Ovary (tissue), 9 donors: ENCODE measurements around the gene COG6. TPM values are rescaled to one million over a fixed set of nuclear protein-coding genes. Genes with fewer than 3 reads are reported as not detected.

Source experiments
- DNase-seq, 5 donors: peaks; one replicate each; pipeline ENCODE4 v3.0.0-alpha.2; 2019 to 2020
- H3K27ac ChIP-seq, 2 donors: fragments of 200-600 bp; one replicate each; pipeline versions ENCODE4 v1.5.1 to v1.8.0; 2019 to 2022
- H3K27me3 ChIP-seq: fragments of 200-600 bp; one replicate; pipeline ENCODE4 v1.8.0; 2022
- H3K36me3 ChIP-seq: fragments of 200-600 bp; sonication (generic); one replicate; pipeline ENCODE4 v1.5.1; 2019
- H3K4me1 ChIP-seq: one replicate; pipeline ENCODE4 v1.8.1; 2013; ENCODE audit warnings: mild to moderate bottlenecking, moderate library complexity; ENCODE audit not compliant: insufficient read depth
- H3K4me3 ChIP-seq: fragments of 200-600 bp; sonication (generic); one replicate; pipeline ENCODE4 v1.5.1; 2017
- H3K9me3 ChIP-seq, 2 donors: fragments of 200-600 bp in 1 of 2; sonication (generic) in 1 of 2; one replicate each; pipeline versions ENCODE4 v1.5.1 to v1.8.1; 2013 to 2019; ENCODE audit warnings: mild to moderate bottlenecking in 1 of 2, moderate library complexity in 1 of 2
- CTCF ChIP-seq, 3 donors: fragments of 450-650 bp in 2 of 3; fragments of 200-600 bp in 1 of 3; IDR thresholded peaks; one replicate each; pipeline versions ENCODE4 v1.5.1 to v1.8.0; 2016 to 2022; ENCODE audit warnings: antibody characterized with exemption in 3 of 3, mild to moderate bottlenecking in 1 of 3
- EP300 ChIP-seq: sonication (generic); formaldehyde crosslinking; IDR thresholded peaks from one replicate; pipeline ENCODE4 v1.6.1; 2017; ENCODE audit warnings: antibody characterized with exemption
- POLR2A ChIP-seq: fragments of 450-650 bp; IDR thresholded peaks from one replicate; pipeline ENCODE4 v1.6.1; 2017; ENCODE audit warnings: antibody characterized with exemption, mild to moderate bottlenecking, moderate library complexity
- WGBS, 3 donors: extraction: QIAGEN DNeasy Blood & Tissue Kit in 1 of 3; methylation state at CpG; one replicate each; pipeline versions ENCODE4 v1.1.5 to v1.1.7; 2013 to 2017; 5-methylcytosine and 5-hydroxymethylcytosine counted together
- intact Hi-C, 4 donors: fragments of 100-400 bp; cut with DNase I; formaldehyde crosslinking; loops; one replicate each; pipeline versions ENCODE4 v1.11.0 to v1.15.1; 2022 to 2023
- polyA plus RNA-seq, 2 donors: library from polyadenylated mRNA; stranded (reverse); fragments of 200-250 nt in 1 of 2; fragments of 350-450 nt in 1 of 2; fragmentation: Illumina TruSeq in 1 of 2; extraction: RNeasy Lipid Tissue Mini Kit (QIAGEN cat#74804) in 1 of 2; gene quantifications; one replicate each; pipeline ENCODE4 v1.2.3, GENCODE V29; 2013 to 2014
- total RNA-seq, 7 donors: library from RNA; depleted of rRNA in 2 of 7; stranded (reverse); fragments of >200 nt in 2 of 7; fragmentation: NEBNext Ultra II Directional in 3 of 7; extraction: Animal tissue kit (Norgen Biotek cat#: 25700) in 3 of 7; gene quantifications; one replicate each; pipeline versions ENCODE4 v1.1.0 to v1.2.4, GENCODE V29; 2016 to 2023
- donor health status: DM: no; HTN: no; CAD: no; lungs with moderate emphysema.
- donor health status: DM: no; HTN: no; CAD: no.
- donor health status: Bipolar disorder and iron deficiency.
- donor health status: DM: yes; HTN: yes; CAD: no.
- donor health status: DM: no; HTN: no; CAD: no.
- donor health status: DM: yes; HTN: yes; CAD: no.

COG6 gene
- total and polyA plus RNA-seq, 9 donors, result 10.8 to 45.5 (median 32.6) TPM

DNA sequence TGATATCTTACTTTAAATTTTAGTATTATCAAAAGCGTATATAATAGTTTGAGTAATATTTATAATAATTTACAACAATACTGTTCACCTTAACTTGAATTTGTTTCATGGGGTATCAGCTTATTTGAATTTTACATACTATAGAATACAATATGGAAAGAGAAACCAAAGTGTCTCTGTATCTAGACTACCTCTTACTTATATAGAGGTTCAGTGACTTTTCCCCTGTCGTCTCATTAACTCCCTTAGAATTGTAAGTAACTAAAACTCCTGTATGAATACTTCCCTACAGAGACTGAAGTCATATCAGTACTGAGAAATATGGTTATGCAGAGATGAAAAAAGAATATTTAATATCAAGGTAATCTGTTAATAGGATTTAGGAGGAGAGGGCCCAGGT lies 26.8 kb downstream of the COG6 start:
- no peak for DNase-seq
- intact Hi-C loops, result loop anchor here (5.0 to 10.0 kb wide), 3 partner anchors 1002 to 1092 kb away; partner anchors contain the start of gene MRPS31 (in 1 of the 4)
- Histone ChIP-seq H3K4me3 (no peak overlapping the region), H3K9me3 (no peaks in the 10 kb centered on the region), H3K4me1 (no peaks in the 10 kb centered on the region), H3K27ac (no peak overlapping the region), H3K27me3 (no peaks in the 10 kb centered on the region), H3K36me3 (no peaks in the 10 kb centered on the region)
- 72 to 94% (median 91%) methylated on average over 2 of the region's 2 CpGs for WGBS, 3 donors
- TF ChIP-seq CTCF (IDR thresholded peaks at IDR 0.05) (no peak), EP300 (no peak), POLR2A (no peak)

GRCh38 chr13:39682788-39683187 lies 27.3 kb downstream of the COG6 start:
- no peaks in the 10 kb centered on the region for H3K4me1 ChIP-seq
- no peak for DNase-seq
- H3K27me3 ChIP-seq, result no peaks in the 10 kb centered on the region
- no peak for TF ChIP-seq CTCF (IDR thresholded peaks at IDR 0.05)
- TF ChIP-seq POLR2A, result no peak
- TF ChIP-seq EP300, result no peak
- intact Hi-C loops, result loop anchor here (5.0 to 10.0 kb wide), 3 partner anchors 1002 to 1092 kb away; partner anchors contain the start of gene MRPS31 (in 1 of the 4)
- H3K36me3 ChIP-seq, result no peaks in the 10 kb centered on the region
- no peak overlapping the region for H3K4me3 ChIP-seq
- H3K27ac ChIP-seq, result no peak overlapping the region
- 42 to 65% (median 47%) methylated on average over 2 of the region's 2 CpGs for WGBS, 3 donors
- no peaks in the 10 kb centered on the region for H3K9me3 ChIP-seq

GRCh38 chr13:39684531-39685137 lies 29.2 kb downstream of the COG6 start:
- H3K9me3 ChIP-seq, result no peaks in the 10 kb centered on the region
- no peak for DNase-seq
- intact Hi-C loops, result loop anchor here (5.0 to 10.0 kb wide), 4 partner anchors 998 to 1090 kb away; partner anchors contain the start of gene MRPS31 (in 1 of the 4)
- WGBS, 3 donors, result 62 to 69% (median 67%) methylated on average over 3 of the region's 3 CpGs
- no peaks in the 10 kb centered on the region for H3K4me1 ChIP-seq
- TF ChIP-seq CTCF (IDR thresholded peaks at IDR 0.05), result peak in 2 of 3 donors; percentile 32 to 57
- TF ChIP-seq EP300, result no peak
- no peak overlapping the region for H3K4me3 ChIP-seq
- no peak overlapping the region for H3K27ac ChIP-seq
- no peaks in the 10 kb centered on the region for H3K36me3 ChIP-seq
- no peaks in the 10 kb centered on the region for H3K27me3 ChIP-seq

DNA sequence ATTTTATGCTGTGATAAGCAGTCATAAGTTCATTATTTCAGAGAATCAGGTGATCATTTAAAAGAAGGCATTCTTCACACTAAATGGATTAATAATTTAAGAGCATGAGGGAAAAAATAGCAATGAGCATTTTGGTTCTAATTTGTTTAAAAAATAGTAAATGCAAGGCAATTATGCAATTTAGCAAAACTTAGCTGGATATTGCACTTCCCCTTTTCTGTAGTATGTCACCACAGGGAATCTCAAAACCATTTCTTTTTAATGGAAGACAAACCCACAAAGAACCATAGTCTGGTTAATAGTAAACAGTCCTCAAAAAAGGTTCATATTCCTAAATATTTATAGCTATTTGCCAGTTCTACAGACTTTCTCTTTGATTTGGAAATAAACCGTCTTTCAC lies 30.2 kb downstream of the COG6 start:
- no peak for DNase-seq
- TF ChIP-seq POLR2A (no peak), CTCF (IDR thresholded peaks at IDR 0.05) (no peak), EP300 (no peak)
- Histone ChIP-seq H3K36me3 (no peaks in the 10 kb centered on the region), H3K4me3 (no peak overlapping the region), H3K4me1 (no peaks in the 10 kb centered on the region), H3K9me3 (no peaks in the 10 kb centered on the region), H3K27ac (no peak overlapping the region), H3K27me3 (no peaks in the 10 kb centered on the region)
- intact Hi-C loops, result loop anchor here in 3 of 4 donors (5.0 to 10.0 kb wide), 3 partner anchors 997 to 1089 kb away; partner anchors contain the start of gene MRPS31 (in 1 of the 3)
- 94 to 98% (median 97%) methylated on average over 1 of the region's 1 CpG for WGBS, 3 donors
